ENCODE measurements around the gene AMN.

DNA sequence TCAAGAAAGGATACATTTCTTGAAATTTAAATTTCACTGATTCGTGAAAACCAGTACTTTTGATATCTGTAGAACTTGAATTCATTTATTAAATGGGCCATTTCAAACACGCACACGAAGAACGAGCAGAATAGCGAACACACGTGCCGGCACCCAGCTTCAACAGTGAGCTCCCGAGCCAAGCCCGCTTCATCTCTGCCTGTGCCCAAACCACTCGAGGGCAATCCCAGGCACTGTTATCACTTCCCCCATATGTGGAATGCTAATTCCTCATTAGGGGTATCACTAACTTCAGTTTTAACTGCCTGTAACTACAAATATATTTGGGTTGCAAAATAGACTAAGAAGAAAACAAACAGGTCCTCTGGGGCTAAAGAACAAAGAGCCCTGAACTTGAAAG lies 48.0 kb downstream of the AMN start:
- TF ChIP-seq, protein P1, sequence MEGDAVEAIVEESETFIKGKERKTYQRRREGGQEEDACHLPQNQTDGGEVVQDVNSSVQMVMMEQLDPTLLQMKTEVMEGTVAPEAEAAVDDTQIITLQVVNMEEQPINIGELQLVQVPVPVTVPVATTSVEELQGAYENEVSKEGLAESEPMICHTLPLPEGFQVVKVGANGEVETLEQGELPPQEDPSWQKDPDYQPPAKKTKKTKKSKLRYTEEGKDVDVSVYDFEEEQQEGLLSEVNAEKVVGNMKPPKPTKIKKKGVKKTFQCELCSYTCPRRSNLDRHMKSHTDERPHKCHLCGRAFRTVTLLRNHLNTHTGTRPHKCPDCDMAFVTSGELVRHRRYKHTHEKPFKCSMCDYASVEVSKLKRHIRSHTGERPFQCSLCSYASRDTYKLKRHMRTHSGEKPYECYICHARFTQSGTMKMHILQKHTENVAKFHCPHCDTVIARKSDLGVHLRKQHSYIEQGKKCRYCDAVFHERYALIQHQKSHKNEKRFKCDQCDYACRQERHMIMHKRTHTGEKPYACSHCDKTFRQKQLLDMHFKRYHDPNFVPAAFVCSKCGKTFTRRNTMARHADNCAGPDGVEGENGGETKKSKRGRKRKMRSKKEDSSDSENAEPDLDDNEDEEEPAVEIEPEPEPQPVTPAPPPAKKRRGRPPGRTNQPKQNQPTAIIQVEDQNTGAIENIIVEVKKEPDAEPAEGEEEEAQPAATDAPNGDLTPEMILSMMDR (IDR thresholded peaks at IDR 0.05; ENCODE audit: low read depth, low read length) = no peak
- TF ChIP-seq POLR2A (IDR thresholded peaks at IDR 0.05; ENCODE audit: extremely low read depth, insufficient read length) = no peak
- TF ChIP-seq MYC (IDR thresholded peaks at IDR 0.05; ENCODE audit: low read depth, low read length) = no peak
